Neural cell (in vitro differentiated cells): ENCODE data around the gene SLC35G6. TPM values are rescaled to one million over a fixed set of nuclear protein-coding genes. Genes with fewer than 3 reads are reported as not detected.

Experiments
- H2AFZ ChIP-seq: fragments of 200-600, 300-800 bp; sonication (generic), shearing (Covaris generic); 2 replicates; pipeline ENCODE4 v1.6.0; 2014; ENCODE audit warnings: low read depth, mild to moderate bottlenecking, antibody characterized with exemption, low read length, moderate library complexity
- H3F3A ChIP-seq: fragments of 200-600 bp; shearing (Covaris generic); 2 replicates; pipeline ENCODE4 v1.6.1; 2016; ENCODE audit warnings: mild to moderate bottlenecking, moderate library complexity, mixed read lengths, antibody characterized with exemption, low read length; ENCODE audit not compliant: insufficient read depth, poor library complexity, severe bottlenecking
- H3K27ac ChIP-seq: fragments of 200-600, 300-800 bp; sonication (generic), shearing (Covaris generic); 2 replicates; pipeline ENCODE4 v1.5.1; 2014; ENCODE audit warnings: mild to moderate bottlenecking, low read length, moderate library complexity
- H3K27me3 ChIP-seq: fragments of 300-800, 200-600 bp; sonication (generic), shearing (Covaris generic); 2 replicates; pipeline ENCODE4 v1.6.0; 2014; ENCODE audit warnings: mild to moderate bottlenecking, low read depth, low read length, moderate library complexity; ENCODE audit not compliant: insufficient read depth
- H3K36me3 ChIP-seq: fragments of 300-800, 200-600 bp; sonication (generic), shearing (Covaris generic); 2 replicates; pipeline ENCODE4 v1.5.1; 2014; ENCODE audit warnings: mild to moderate bottlenecking, antibody characterized with exemption, low read length, moderate library complexity; ENCODE audit not compliant: insufficient read depth
- H3K4me2 ChIP-seq: fragments of 300-800, 200-600 bp; sonication (generic), shearing (Covaris generic); 2 replicates; pipeline ENCODE4 v1.6.0; 2014; ENCODE audit warnings: mild to moderate bottlenecking, low read length
- H3K4me3 ChIP-seq: fragments of 300-800, 200-600 bp; sonication (generic), shearing (Covaris generic); 2 replicates; pipeline ENCODE4 v1.5.1; 2014; ENCODE audit warnings: mild to moderate bottlenecking, low read length, moderate library complexity
- H3K79me2 ChIP-seq: fragments of 200-600 bp; shearing (Covaris generic); replicated peaks from 2 replicates; pipeline ENCODE4 v1.6.0; 2014; ENCODE audit warnings: mild to moderate bottlenecking, low read length, moderate library complexity; ENCODE audit not compliant: insufficient read depth
- H3K9ac ChIP-seq: fragments of 300-800, 200-600 bp; sonication (generic), shearing (Covaris generic); 2 replicates; pipeline ENCODE4 v1.6.1; 2016; ENCODE audit warnings: mild to moderate bottlenecking, low read length, mixed read lengths
- H3K9me2 ChIP-seq: fragments of 200-600 bp; shearing (Covaris generic); 2 replicates; pipeline ENCODE4 v1.6.1; 2016; ENCODE audit warnings: mild to moderate bottlenecking, low read length, mixed read lengths; ENCODE audit not compliant: insufficient read depth
- H3K9me3 ChIP-seq: fragments of 200-600, 300-800 bp; sonication (generic), shearing (Covaris generic); 2 replicates; pipeline ENCODE4 v1.6.1; 2016; ENCODE audit warnings: mild to moderate bottlenecking, mixed run types, low read length, moderate library complexity, mixed read lengths
- H4K20me1 ChIP-seq: fragments of 200-600 bp; shearing (Covaris generic); 2 replicates; pipeline ENCODE4 v1.6.1; 2016; ENCODE audit warnings: mild to moderate bottlenecking, mixed run types; ENCODE audit not compliant: insufficient read depth
- CTCF ChIP-seq: fragments of 450-650 bp; IDR thresholded peaks from 2 replicates; pipeline ENCODE4 v1.5.1; 2014; ENCODE audit warnings: antibody characterized with exemption, mild to moderate bottlenecking, moderate library complexity; ENCODE audit not compliant: poor library complexity, severe bottlenecking
- EP300 ChIP-seq: fragments of 450-650 bp; conservative IDR thresholded peaks from 2 replicates; pipeline ENCODE4 v1.6.1; 2014; ENCODE audit warnings: antibody characterized with exemption, mild to moderate bottlenecking, moderate library complexity; ENCODE audit not compliant: poor library complexity, severe bottlenecking
- EZH2 ChIP-seq: fragments of 200-600, 300-800 bp; shearing (Covaris generic), sonication (generic); IDR thresholded peaks from 2 replicates; pipeline ENCODE4 v1.6.1; 2014; ENCODE audit warnings: antibody characterized with exemption, low read length, borderline replicate concordance, mild to moderate bottlenecking; ENCODE audit not compliant: insufficient read depth, poor library complexity, severe bottlenecking
- MXI1 ChIP-seq: fragments of 450-650 bp; conservative IDR thresholded peaks from 2 replicates; pipeline ENCODE4 v1.6.1; 2014; ENCODE audit warnings: antibody characterized with exemption, mild to moderate bottlenecking; ENCODE audit not compliant: poor library complexity, severe bottlenecking
- POLR2AphosphoS5 ChIP-seq: IDR thresholded peaks from 2 replicates; pipeline ENCODE4 v1.6.1; 2012
- RAD21 ChIP-seq: fragments of 450-650 bp; conservative IDR thresholded peaks from 2 replicates; pipeline ENCODE4 v1.6.1; 2014; ENCODE audit warnings: antibody characterized with exemption, mild to moderate bottlenecking, moderate library complexity
- REST ChIP-seq: IDR thresholded peaks from 2 replicates; pipeline ENCODE4 v1.6.1; 2012; ENCODE audit warnings: borderline replicate concordance
- SMC3 ChIP-seq: fragments of 450-650 bp; conservative IDR thresholded peaks from 2 replicates; pipeline ENCODE4 v1.6.1; 2014; ENCODE audit warnings: antibody characterized with exemption, mild to moderate bottlenecking, moderate library complexity; ENCODE audit not compliant: poor library complexity
- TAF1 ChIP-seq: IDR thresholded peaks from 2 replicates; pipeline ENCODE4 v1.6.1; 2012; ENCODE audit warnings: low read depth
- polyA plus RNA-seq: library from polyadenylated mRNA; depleted of rRNA; stranded (reverse); fragments of >200 nt; gene quantifications from 2 replicates; pipeline ENCODE4 v1.2.3, GENCODE V29; 2014

SLC35G6 gene
- polyA plus RNA-seq, 1 donor from 2014 or later = not detected

GRCh38 chr17:7443499-7444485, 37.5 kb upstream of the SLC35G6 start:
- Histone ChIP-seq H3F3A (no peaks in the 10 kb centered on the region), H4K20me1 (no peaks in the 10 kb centered on the region), H3K36me3 (no peaks in the 10 kb centered on the region), H3K27me3 (peaks cover 24% of the 10 kb centered on the region), H3K27ac (no peak overlapping the region), H3K79me2 (no peaks in the 10 kb centered on the region), H3K9ac (no peak overlapping the region), H3K4me2 (no peak overlapping the region), H3K4me3 (no peak overlapping the region), H2AFZ (no peak overlapping the region), H3K9me3 (no peaks in the 10 kb centered on the region), H3K9me2 (no peaks in the 10 kb centered on the region)
- TF ChIP-seq EP300 (no peak), TAF1 (no peak), EZH2 (no peak), CTCF (no peak), RAD21 (no peak), POLR2AphosphoS5 (no peak), SMC3 (no peak), MXI1 (no peak), REST (no peak)

GRCh38 chr17:7444682-7445618, 36.3 kb upstream of the SLC35G6 start, which contains the start of gene CHRNB1:
Gene CHRNB1 (plus strand): TSS chr17:7445061. CDS start chr17:7445128, 67 bp downstream.
- Histone ChIP-seq H3K27me3 (peaks cover 19% of the 10 kb centered on the region), H3K27ac (no peak within 1 kb of the TSS), H3K9ac (no peak within 1 kb of the TSS)

More at GRCh38 chr17:7444682-7445618, 36.3 kb upstream of the SLC35G6 start, which contains the start of gene CHRNB1:
- Histone ChIP-seq H2AFZ (no peak within 1 kb of the TSS), H3K9me3 (no peaks in the 10 kb centered on the region), H3K9me2 (no peaks in the 10 kb centered on the region), H3F3A (no peaks in the 10 kb centered on the region), H4K20me1 (no peaks in the 10 kb centered on the region), H3K4me2 (no peak within 1 kb of the TSS), H3K4me3 (peak within 1 kb of the TSS; percentile 37), H3K36me3 (no peaks in the 10 kb centered on the region), H3K79me2 (no peaks in the 10 kb centered on the region)
- TF ChIP-seq POLR2AphosphoS5 (no peak), CTCF (no peak), EZH2 (no peak), SMC3 (no peak), REST (no peak), RAD21 (no peak), EP300 (no peak), TAF1 (no peak), MXI1 (no peak)
